ENCODE results near the gene KLC4.
A peak's percentile ranks its signal among the peaks of the same experiment; 100 is the strongest.

The KLC4 gene

GRCh38 chr6:43059168-43060033, at the start of gene KLC4, which contains the start of gene MRPL2:
Gene KLC4 (plus strand): TSS chr6:43059631. CDS start chr6:43061336, 1,705 bp downstream.
Gene MRPL2 (minus strand): TSS chr6:43059434. CDS start chr6:43059381, 53 bp downstream.
- peak; percentile 94 to 95 for DNase-seq

- no peak for DNase-seq
Measured at GRCh38 chr6:43011207-43011606, 48.2 kb upstream of the KLC4 start.

GRCh38 chr6:43012364-43012763, 47.1 kb upstream of the KLC4 start:
- DNase-seq: no peak

- no peak for DNase-seq
Measured at GRCh38 chr6:43013097-43013842, 46.2 kb upstream of the KLC4 start.

GRCh38 chr6:43013843-43014433, 45.5 kb upstream of the KLC4 start, which contains the start of the genes KLHDC3 and MEA1:
Gene KLHDC3 (plus strand): TSS chr6:43014249. CDS start chr6:43017193, 2,944 bp downstream.
Gene MEA1 (minus strand): TSS chr6:43013946. CDS start chr6:43013813, 133 bp downstream.
- peak; percentile 96 to 98 for DNase-seq

- no peak for DNase-seq
Measured at GRCh38 chr6:43014434-43014909, 45.0 kb upstream of the KLC4 start.

- DNase-seq: no peak
Measured at GRCh38 chr6:43016176-43016942, 43.1 kb upstream of the KLC4 start.

GRCh38 chr6:43016943-43017334, 42.5 kb upstream of the KLC4 start:
- DNase-seq: no peak

- no peak for DNase-seq
Measured at GRCh38 chr6:43019152-43019551, 40.3 kb upstream of the KLC4 start.

GRCh38 chr6:43020052-43020705, 39.3 kb upstream of the KLC4 start:
- DNase-seq: no peak

GRCh38 chr6:43020847-43021246, 38.6 kb upstream of the KLC4 start:
- no peak for DNase-seq

GRCh38 chr6:43021270-43022047, 38.0 kb upstream of the KLC4 start, which contains the start of gene RRP36:
Gene RRP36 (plus strand): TSS chr6:43021623. CDS start chr6:43021655, 32 bp downstream.
- DNase-seq: peak; percentile 66 to 68

GRCh38 chr6:43024436-43024835, 35.0 kb upstream of the KLC4 start:
- DNase-seq: no peak

- no peak for DNase-seq
Measured at GRCh38 chr6:43026365-43026764, 33.1 kb upstream of the KLC4 start.

- no peak for DNase-seq
Measured at GRCh38 chr6:43029120-43029519, 30.3 kb upstream of the KLC4 start.

- DNase-seq: no peak
Measured at GRCh38 chr6:43032326-43032725, 27.1 kb upstream of the KLC4 start.

- DNase-seq: no peak
Measured at GRCh38 chr6:43033496-43034189, 25.8 kb upstream of the KLC4 start.

- DNase-seq: no peak
Measured at GRCh38 chr6:43034190-43034525, 25.3 kb upstream of the KLC4 start.

- DNase-seq: no peak
Measured at GRCh38 chr6:43035495-43036194, 23.8 kb upstream of the KLC4 start.

- no peak for DNase-seq
Measured at GRCh38 chr6:43036712-43037111, 22.7 kb upstream of the KLC4 start.
